ENCODE results near the gene NR1D1.

DNA sequence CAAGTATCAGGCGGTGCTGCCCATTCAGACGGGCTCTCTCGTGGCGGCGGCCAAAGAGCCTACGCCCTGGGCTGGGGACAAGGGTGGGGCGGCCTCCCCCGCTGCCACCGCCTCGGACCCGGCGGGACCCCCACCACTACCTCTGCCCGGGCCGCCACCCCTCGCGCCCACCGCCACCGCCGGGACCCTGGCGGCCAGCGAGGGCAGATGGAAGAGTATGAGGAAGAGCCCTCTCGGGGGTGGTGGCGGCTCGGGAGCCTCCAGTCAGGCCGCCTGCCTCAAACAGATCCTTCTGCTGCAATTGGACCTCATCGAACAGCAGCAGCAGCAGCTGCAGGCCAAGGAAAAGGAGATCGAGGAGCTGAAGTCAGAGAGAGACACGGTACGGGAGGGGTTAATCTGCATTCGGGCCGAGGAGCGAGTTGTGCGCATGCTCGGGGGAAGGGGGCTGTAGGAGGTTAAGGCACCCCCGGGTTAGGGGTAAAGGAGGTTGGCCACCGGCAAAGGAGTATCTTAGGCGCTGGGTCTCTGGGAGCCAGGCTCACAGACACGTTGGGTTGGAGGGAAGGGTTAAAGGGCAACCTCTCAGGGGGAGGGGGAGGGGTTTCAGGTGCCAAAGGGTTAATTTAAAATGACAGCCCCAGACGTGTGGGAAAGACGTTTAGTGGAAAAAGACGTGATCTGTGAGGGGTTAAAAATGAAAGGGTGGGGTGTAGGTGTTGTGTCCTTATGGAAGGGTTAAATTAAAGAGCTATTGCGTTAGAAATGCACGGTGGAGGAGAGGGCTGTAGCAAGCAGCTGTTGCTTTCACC, 22.8 kb upstream of the NR1D1 start:
- TF ChIP-seq BACH2 (CRISPR knock-in tag; IDR thresholded peaks at IDR 0.05; ENCODE audit: borderline replicate concordance), result no peak
- TF ChIP-seq RARB (CRISPR knock-in tag; IDR thresholded peaks at IDR 0.05), result no peak
- no peak for TF ChIP-seq SNAI2 (CRISPR knock-in tag; IDR thresholded peaks at IDR 0.05)
- TF ChIP-seq ZFP30 (CRISPR knock-in tag; IDR thresholded peaks at IDR 0.05), result no peak
- TF ChIP-seq PATZ1 (CRISPR knock-in tag; IDR thresholded peaks at IDR 0.05; ENCODE audit: borderline replicate concordance), result no peak
- TF ChIP-seq, protein P1, sequence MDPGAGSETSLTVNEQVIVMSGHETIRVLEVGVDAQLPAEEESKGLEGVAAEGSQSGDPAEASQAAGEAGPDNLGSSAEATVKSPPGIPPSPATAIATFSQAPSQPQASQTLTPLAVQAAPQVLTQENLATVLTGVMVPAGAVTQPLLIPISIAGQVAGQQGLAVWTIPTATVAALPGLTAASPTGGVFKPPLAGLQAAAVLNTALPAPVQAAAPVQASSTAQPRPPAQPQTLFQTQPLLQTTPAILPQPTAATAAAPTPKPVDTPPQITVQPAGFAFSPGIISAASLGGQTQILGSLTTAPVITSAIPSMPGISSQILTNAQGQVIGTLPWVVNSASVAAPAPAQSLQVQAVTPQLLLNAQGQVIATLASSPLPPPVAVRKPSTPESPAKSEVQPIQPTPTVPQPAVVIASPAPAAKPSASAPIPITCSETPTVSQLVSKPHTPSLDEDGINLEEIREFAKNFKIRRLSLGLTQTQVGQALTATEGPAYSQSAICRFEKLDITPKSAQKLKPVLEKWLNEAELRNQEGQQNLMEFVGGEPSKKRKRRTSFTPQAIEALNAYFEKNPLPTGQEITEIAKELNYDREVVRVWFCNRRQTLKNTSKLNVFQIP (CRISPR knock-in tag; IDR thresholded peaks at IDR 0.05; ENCODE audit: borderline replicate concordance, low read depth), result no peak
- no peak for TF ChIP-seq ZNF565 (CRISPR knock-in tag; conservative IDR thresholded peaks at IDR 0.05; ENCODE audit: low read depth)
- no peak for TF ChIP-seq CSRNP3 (CRISPR knock-in tag; IDR thresholded peaks at IDR 0.05)
- no peak for TF ChIP-seq ZNF8 (CRISPR knock-in tag; IDR thresholded peaks at IDR 0.05)
- TF ChIP-seq OSR1 (CRISPR knock-in tag; IDR thresholded peaks at IDR 0.05), result no peak
- no peak for TF ChIP-seq ESRRG (CRISPR knock-in tag; IDR thresholded peaks at IDR 0.05)
